NOMO-1 treated with dmso at 0.1 percent for 144 hours (cell line): ENCODE data around the gene GAK.

Experiments
- DNase-seq: peaks from one replicate; lab custom pipeline; 2025; ENCODE audit not compliant: unreplicated experiment; lab: John Stamatoyannopoulos, UW

Gene GAK

DNA sequence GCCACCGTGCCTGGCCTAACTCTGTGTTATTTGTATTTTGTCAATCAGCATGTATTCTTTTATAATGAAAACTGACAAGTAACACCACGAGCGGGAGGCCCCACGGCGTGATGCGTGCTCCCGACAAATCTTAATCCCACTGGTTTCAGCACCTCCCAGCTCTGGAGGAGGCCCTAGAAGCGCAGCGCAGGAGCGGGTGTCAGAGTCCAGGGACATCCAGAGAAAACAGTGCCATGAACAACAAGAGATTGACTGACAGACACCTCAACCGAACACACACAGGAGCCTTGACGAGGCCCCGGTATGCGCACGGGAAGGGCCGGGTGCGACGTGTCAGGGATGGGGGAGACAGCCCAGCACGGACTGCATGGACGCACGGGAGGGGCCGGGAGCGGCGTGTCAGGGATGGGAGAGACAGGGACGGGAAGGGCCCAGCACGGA lies 23.0 kb downstream of the GAK start:
- no peak for DNase-seq

- no peak for DNase-seq
These were observed 24.3 kb downstream of the GAK start for GRCh38 chr4:907691-908425.

DNA sequence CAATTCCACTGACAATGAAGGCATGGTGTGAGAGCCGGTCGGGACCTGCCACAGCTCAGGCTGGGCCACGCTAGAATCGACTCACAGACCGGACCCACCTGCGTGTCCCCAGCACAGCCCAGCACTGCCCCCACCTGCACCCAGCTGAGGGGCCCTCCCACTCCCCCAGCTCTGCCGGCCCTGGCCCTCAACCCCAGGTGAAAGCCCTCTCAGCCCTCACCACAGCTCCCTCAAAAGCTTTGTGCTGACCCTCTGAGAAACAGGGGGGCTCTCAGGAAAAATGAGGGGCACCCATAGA lies 25.1 kb downstream of the GAK start:
- DNase-seq = no peak

GRCh38 chr4:906339-907102 lies 25.6 kb downstream of the GAK start:
- DNase-seq = no peak

DNA sequence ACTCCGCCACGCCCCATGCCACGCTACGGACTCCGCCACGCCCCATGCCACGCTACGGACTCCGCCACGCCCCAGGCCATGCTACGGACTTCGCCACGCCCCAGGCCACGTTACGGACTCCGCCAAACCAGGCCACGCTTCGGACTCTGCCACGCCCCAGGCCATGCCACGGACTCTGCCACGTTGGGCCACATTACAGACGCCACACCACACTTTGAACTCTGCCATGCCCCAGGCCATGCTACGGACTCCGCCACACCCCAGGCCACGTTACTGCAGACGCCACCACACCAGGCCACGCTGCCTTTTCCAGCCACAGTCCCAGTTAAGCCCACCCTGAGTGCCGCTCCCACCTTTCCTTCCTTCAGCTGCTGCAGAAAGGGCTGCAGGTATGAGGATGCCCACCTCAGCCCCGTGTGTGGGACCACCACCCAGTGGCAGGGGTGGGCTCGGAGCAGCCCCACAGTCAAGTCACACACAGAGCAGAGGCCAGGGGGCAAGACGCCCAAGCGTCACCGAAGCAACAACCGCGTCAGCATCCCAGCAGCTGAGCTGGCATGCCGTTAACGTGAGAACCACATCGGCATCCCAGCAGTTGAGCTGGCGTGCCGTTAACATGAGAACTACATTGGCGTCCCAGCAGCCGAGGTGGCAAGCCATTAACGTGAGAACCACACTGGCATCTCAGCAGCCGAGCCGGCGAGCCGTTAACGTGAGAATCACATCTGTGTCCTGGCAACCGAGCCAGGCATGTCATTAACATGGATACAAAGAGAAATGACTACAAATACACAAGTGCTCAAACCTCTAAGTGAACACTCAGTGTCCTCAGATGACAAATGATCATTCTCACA lies 26.4 kb downstream of the GAK start:
- no peak for DNase-seq

GRCh38 chr4:903066-904046 lies 28.8 kb downstream of the GAK start:
- DNase-seq = no peak

DNA sequence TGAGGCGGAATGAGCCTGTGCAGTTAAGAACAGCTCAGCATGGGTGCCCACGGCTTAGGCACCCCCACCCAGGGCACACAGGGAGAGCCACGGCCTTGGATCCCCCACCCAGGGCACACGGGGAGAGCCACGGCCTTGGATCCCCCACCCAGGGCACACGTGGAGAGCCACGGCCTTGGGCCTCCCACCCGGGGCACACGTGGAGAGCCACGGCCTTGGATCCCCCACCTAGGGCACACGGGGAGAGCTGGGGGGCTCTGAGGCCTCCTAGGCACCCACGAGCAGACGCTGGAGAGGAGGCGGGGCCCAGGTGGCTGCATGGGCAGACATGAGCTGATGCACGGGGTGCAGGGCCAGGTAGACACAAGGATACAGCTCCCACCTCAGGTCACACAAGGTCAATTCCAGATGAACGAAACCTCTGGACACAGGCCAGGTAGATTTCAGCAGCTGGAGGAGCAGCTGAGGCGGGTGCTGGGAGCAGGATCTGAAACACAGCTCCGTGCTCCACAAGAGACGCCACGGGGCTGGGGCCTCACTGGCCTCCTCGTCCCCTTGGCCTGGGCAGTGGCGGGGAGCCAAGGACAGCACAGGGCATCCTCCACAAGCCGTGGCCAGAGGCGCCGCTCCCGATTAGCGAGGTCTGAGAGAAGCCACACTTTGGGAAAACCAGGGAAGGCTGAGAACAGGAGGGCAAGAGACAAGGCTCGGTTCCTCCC lies 30.8 kb downstream of the GAK start:
- no peak for DNase-seq

DNA sequence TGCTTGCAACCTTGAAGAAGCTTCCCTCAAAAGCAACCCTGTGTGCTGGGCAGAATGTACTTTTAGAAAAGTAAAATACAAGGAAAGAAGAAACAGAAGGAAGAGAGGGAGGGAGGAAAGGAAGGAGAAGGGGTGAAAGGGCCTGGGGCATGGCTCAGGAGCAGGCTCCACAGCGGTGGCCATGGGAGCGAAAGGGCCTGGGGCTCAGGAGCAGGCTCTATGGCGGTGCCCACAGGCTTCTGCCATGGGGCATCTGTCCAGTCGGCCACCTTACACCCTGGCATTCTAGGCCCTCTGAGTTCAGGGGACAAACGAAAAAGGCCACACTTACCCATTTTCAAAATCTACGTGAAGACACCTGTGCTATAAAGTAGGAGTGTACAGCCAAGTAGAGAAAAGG lies 31.4 kb downstream of the GAK start:
- no peak for DNase-seq

- DNase-seq = no peak
These were observed 32.0 kb downstream of the GAK start for GRCh38 chr4:900073-900472.

DNA sequence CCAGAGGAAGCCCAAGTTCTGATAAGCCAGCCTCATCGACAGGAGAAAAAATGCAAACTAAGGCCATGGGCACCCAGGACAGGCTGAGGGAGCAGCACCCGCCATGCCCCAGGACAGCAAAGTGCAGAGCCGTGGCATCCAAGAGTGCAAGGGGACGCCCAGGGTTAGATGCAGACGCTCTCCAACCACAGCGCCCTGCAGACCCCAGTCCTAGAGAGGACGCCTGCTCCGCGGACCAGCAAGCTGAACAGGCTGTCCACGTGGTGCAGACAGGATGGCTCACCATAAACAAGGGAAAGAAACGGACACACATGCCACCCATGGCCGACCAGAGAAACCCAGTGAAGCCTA lies 32.6 kb downstream of the GAK start:
- DNase-seq = no peak

DNA sequence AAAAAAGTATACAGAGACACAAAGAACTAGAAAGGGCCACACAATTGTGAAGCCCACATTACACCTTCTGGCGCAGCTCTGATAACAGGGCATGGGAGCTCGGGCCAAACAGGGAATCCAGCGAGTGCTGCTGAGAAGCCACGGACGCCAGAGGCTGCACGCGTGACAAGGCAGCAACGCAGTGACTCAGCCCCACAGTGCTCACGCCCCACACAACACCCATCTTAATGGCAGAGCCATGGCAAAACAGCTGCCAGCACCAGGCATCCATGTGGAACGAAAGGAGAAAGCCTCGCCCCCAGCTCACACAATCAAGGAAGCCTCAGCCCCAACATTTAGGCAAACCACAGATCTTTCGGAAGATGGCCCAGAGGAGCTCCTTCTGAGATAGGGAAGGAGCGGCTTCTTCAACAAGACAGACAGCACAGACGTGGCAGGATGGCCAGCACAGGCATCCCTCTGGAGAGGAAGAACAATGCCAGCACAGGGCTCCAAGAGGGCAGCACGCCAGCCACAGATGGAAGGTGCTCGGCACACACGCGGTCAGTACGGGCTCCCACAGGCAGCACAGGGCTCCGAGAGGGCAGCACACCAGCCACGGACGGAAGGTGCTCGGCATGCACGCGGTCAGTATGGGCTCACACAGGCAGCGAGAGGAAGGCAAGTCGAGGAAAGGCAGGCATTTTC lies 33.1 kb downstream of the GAK start:
- no peak for DNase-seq

- DNase-seq = no peak
These were observed 34.0 kb downstream of the GAK start for GRCh38 chr4:898123-898522.

DNA sequence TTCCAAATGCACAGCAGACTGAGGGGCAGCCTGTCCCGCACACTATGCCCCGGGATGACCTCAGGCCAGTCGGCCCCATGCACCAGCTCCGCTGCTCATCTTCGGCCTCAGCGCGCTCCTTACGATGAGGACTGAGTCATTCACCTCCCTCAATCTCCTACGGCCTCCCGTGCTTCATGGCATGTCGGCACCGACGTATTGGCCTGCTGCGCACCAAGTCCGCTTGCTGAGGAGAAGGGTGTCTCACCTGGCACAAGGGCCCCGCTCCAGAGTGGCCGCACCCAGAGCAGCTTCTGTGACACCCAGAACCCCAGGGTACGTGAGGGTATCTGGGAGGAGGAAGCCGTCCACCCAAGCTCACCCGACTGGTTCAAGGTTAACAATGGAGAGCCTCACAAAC lies 35.5 kb downstream of the GAK start:
- DNase-seq = no peak

- DNase-seq = no peak
These were observed 35.9 kb downstream of the GAK start for GRCh38 chr4:896216-896615.

- DNase-seq = no peak
These were observed 36.5 kb downstream of the GAK start for GRCh38 chr4:895596-895995.

- no peak for DNase-seq
These were observed 38.0 kb downstream of the GAK start for GRCh38 chr4:893995-894705.

DNA sequence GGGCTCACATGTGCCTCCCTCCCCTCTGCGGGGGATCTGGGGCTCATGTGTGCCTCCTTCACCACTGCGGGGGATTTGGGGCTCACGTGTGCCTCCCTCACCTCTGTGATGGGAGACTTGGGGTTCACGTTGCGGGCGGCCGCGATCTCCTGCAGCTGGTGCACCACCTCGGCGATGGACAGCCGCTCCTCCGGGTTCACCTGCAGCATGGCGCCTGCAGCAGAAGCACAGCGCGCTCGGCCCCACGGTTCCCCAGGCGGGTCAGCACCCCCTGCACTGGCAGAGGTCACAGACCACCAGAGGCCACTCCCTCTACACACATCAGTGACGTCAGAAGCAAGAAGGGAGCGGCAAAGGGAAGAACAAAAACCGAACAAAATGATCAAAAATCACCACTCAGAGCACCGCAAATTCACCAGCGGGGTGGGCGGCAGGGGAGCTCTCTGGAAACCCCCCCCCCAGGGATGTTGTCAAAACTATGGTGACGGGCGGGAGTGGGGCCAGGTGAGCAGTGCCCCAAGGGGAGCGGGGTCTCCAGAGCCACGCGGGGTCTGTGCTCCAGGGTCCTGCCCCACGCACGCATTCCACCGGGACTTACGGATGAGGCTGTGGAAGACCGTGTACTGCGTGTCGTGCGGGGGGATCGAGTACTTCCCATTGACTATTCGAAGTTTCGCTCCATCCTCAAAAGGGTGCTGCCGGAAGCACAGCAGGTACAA lies 38.7 kb downstream of the GAK start:
- no peak for DNase-seq

GRCh38 chr4:892780-893179 lies 39.3 kb downstream of the GAK start:
- no peak for DNase-seq
